Suppressor macrophage treated with lipopolysaccharide for 4 hours (primary cell): ENCODE results near the gene NPL.

Source experiments
- DNase-seq: peaks from one replicate; pipeline ENCODE4 v3.0.0-alpha.2; 2020

The NPL gene, protein sequence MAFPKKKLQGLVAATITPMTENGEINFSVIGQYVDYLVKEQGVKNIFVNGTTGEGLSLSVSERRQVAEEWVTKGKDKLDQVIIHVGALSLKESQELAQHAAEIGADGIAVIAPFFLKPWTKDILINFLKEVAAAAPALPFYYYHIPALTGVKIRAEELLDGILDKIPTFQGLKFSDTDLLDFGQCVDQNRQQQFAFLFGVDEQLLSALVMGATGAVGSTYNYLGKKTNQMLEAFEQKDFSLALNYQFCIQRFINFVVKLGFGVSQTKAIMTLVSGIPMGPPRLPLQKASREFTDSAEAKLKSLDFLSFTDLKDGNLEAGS

DNA sequence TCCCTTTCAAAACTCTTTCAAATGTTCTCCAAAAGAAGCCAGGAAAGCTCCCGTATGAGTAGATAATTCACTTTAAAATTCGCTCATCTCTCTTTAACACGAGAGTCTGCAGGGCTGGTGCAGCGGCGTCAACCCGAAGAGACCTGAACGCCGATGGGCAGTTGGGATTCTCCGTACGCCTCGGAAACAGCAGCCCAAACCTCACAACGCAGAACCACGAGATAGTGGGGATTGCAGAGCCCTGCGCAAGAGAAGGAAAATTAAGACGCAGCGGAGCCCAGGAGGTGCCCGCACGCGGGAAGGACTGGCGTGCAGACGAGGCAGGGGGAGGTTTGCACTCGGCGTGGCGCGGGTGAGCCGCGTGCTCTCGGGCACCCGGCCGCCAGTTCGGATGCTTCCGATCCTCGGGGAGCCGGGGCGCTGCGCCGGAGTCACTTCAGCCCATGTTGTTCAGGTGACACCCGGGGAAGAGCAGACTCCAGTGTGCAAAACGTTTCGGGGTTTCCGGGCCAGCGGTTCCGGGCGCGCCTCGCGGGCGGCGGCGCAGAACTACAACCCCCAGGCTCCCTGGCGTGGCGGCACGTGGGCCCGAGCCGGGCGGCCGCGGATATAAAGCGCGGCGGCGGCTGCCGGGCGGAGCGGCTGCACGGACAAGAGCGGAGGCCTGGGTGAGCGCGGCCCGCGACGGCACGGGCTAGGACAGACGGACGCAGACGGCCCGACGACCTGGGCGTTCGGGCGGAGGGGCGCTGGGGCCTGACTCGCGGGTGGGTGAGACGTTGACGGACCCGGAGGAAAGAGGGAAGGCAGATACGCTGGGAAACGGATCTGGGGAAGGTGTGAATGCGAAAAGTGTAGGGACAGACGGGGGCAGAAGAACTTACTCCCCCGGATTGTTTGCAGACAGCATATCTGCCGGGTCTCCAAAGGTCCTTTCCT lies at the start of gene NPL:
NPL (plus strand) TSS at position 636 of the 939 bp plus-strand sequence. CDS start 4,599 bp downstream, outside the sequence.
- DNase-seq, result peak; percentile 94

DNA sequence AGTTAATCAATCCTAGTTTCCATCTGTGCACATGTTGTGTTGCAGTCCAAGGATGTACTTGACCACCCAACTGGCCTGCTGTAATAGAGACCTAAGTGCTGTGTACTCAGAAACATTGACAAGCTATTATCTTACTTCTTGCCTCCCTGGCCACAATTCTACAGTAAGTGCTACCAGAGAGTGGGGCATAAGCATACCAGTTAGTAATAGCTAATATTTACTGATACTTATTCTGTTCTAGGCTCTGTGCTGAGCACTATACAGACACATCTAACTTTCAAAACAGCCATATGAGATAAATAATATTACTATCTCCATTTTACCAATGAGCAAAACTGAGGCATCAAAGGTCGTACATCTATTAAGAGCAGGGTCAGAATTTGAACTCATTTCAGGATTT lies 49.5 kb upstream of the NPL start:
- DNase-seq, result no peak

DNA sequence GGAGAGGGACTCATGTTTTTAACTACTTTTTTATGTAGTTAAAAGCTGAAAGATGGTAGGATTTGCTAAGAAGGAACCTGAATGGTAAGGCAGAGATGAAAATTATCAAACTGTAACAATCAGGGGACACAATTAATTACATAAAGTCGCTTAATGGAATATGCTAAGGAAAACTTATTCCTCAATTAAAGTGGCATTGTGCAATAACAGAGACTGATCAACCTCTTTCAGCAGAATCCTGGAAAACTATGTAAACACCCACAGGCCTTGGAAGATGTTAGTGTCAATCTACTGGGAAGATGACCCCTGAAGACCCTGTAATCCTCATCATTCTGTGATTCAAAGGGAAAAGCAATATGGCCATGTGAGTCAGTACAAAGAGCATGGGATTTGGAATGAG lies 46.8 kb upstream of the NPL start:
- DNase-seq, result no peak

DNA sequence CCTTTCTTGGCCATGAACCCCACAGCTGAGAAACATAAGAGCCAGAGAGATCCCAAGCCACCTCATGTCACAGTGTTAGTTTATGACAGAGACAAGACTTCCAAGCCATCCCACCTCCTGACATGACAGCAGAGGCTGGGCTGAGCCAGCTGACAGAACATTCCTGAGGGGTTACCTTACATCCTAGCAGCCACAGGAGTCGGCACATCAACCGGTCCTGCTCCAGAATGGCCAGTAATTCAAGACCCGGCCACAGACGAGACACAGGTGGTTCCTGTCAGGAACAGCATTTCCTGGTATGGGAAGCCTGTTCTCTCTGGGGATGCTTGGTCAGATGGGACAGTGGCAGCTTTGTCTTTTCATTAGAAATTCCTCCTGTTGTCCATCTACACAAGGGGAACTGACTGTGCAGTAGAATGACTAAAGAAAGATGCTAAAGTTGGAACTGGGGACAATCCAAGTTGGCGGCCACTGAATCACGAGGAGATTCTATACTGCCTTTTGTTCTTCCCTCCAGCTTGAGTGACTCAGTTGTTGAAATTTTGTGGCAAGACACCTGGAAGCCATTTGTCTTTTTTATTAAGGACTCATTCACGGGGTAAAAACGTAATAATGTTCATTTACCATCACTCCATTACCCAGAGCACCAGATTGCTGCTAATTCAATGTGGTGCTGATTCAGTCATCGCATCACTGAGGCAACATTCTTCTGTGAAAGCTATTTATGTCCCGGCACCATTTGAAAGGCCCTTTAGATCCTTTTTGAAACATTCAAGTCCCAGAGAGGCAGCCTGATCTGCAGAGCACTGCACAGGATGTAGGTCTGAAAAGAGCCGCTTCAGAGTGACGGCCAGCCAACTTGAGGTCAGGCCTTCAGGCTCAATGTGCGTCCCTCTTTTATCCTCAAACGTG lies 37.2 kb upstream of the NPL start:
- no peak for DNase-seq

DNA sequence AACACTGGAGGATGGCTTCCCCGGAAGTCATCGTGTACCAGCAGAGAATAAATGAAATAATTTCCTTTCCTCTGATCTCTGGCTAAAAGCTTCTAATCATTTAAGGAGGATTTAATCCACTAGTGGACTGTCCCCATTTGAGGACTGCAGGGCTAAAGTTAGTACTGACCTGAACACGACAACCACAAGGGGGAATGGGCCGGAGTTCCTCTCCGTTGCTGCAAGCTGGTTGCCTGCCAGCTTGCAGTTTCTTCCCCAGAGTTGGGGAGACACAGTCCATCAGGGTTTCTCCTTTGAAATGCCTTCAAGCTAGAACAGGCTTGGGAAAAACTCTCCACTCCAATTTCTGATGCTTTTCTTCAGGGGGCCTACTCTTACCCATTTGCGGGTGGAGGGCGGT lies 35.5 kb upstream of the NPL start:
- no peak for DNase-seq

DNA sequence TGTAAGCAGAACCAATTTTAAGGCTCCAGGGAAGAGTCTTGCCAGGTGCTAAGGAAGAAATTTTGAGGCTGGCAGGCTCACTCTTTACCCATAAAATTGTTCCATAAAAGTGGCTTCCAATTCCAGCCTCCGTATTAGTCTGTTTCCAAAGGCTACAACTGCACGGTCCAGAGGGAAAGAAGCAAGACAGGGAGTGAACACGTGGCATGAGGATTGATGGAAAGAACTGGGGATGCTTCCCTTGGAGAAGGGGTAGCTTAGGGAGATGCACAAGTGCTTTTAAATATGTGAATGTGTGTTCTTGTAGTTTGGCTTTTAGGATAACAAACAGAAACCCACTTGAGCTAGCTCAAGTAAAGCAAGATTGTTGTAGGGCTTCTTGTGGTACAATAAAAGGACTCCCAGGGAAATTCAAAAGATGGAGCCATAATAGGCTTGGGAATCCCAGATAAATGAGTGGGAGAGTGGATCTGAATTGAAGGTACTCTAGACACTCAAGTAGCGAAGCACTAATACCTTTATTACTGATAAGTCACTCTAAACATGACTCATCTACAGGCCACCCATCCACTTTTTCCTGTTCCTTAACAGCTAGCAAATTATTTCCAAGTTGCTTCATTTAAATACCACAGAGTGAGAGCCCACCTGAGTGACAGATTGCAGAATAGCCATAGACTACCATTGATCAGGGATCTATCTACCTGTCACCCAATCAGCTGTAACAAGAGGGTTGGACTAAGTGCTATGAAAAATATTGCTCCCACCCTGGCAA lies 34.8 kb upstream of the NPL start:
- no peak for DNase-seq

DNA sequence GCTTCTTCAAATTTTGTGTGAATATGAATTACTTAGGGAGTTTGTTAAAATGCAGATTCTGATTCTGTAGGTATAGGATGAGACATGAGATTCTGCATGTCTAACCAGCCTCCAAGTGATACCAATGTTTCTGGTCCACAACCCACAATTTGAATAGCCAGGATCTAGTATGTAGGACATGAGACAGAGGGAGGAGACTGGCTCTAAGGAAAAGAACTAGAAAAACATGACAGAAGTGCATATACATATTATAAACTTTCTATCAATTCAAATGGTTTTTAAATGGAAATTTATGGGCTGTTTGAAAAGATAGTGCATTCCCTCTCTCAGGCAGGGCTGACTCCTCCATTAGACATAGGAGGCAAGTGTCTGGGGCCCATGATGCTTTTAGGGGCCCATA lies 33.9 kb upstream of the NPL start:
- no peak for DNase-seq

DNA sequence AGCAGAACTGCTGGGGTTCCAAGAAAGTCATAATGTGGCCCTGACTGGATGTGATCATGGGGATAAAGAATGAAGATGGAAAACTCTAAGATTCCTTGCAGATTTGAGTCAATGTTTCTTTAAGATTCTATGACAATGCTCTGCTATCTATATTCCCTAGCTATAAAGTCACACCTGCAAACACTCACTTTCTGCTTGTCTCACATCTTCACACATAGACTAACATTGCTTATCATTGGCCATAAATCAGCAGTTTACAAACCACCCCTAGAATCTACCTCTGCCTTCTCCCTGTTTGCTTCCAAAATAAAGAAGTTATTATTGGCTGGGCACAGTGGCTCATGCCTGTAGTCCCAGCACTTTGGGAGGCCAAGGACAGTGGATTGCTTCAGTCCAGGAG lies 33.1 kb upstream of the NPL start:
- DNase-seq, result no peak

DNA sequence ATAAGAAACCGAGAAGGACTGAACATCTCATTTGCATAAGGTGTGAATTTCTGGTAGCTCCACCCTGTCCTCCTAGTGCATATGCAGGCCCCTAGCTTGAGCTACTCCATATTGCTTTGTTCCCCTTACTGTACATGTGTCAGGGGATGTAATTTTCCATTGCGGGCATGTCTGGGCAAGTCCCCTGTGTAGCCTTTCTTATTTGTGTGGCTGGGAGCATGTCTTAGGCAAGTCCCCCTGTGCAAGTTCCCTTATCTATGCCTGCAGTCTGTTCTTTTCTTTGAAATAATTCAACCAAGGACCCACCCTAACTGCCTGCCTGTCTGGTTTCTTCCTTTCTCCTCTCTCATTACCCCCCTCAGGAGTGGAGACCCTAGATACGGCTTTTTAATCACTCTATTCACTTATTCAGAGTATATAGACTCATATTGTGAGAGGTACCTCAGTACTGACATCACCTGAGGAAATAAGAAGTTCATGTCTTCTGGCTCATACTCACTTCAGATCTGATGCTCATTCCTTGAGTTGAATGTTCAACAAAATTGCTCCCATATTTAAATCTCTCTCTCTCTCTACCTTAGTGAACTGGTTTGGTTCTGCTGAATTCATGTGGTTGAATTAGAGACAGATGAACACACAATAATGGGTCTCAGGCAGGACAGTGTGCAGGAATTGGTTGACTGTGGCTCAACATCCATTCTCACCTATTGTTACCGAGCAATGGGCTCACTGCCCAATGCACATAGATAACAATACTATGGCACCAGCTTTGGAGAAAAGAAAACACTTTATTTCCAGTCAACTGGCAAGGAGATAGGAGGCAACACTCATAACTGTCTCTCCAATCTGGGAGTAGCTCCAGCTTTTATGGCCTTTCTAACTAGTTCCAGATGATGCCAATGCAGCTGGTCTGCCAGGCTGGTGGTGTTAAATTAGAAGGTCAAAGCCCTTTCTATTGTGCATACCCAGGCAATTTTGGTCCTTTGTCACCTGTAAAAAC lies 27.9 kb upstream of the NPL start:
- DNase-seq, result no peak

DNA sequence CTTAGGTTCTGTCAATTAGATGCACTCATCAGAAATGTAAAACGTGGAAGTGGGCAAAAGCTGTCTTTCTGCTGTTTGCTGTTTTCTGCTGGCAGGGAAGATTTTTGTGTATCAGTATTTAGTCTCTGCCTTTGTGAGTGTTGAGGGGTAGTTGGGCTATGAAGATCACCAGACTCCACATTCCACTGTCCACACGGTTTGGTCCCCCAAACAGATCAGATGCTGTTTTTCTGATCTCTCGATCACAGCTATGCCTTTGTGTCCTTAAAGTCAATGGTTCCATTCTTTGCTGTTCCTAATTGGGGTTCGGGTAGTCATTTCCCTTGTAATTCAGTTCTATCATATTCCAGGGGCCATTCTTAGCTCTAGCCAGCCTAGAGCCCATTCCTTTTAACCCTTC lies 27.0 kb upstream of the NPL start:
- no peak for DNase-seq

DNA sequence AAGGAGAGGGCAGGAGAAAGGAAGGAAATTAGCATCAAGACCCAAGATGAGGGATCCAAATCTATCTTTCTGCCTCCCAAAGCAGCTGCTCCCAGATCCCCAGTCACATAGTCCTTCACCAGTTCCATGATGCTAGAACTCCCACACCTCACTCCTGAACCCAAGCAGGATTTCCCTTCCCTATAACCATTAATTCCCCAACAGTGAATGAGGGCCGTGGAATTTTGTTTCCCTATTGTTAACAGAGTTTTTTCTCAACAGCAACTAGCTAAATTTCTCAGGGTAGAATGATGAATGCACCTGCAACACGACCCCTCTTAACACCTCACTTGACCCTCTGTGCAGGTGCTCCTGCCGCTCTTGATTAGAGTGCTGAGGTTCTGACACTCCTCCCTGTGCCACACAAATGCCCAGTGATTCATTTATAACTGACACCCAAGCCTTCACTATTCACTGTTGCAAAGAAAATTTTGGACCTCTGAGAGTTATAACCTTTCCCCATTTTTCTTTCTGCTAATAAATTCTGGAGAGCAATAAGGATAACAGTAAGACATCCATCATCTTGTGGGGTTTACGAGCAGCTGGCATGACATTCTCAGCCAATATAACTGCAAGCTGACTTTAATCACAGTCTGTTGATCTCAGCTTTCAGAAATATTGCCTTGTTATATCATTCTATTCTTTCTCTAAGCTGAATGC lies 25.4 kb upstream of the NPL start:
- no peak for DNase-seq

DNA sequence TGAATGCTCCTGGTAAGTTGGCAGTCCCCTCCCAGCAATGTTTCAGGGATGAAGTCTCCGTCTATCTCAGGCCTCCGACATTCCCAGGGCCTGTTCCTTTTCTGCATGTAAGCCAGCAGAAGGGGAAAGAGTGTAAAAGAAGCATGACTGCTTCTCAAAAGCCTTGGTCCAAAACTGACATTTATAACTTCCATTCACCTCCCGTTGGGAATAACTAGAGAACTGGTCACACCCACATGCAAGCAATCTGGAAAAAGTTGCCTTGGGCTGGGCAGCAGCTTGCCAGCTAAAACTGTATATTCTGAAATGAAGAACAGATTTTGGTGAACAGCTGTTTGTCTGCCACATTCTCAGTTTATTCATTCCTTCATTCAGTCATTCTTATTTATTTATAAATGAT lies 24.2 kb upstream of the NPL start:
- no peak for DNase-seq

DNA sequence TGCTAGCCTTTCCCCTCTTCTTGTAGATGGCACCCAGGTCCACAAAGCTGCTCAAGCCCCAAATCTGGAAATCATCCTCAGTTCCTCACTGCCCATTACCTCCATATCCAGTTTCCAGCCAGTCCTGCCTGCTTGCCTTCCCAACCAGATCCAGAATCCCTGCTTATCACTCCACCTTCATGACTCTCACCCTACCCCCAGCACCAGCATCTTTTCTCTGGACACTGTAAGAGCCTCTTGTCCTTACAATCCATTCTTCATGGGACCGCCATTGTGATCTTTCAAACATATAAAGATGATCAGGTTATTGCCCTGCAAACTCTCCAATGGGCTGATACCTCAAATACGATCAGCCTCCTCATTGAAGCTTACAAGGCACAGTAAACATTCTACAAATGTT lies 23.5 kb upstream of the NPL start:
- DNase-seq, result no peak

DNA sequence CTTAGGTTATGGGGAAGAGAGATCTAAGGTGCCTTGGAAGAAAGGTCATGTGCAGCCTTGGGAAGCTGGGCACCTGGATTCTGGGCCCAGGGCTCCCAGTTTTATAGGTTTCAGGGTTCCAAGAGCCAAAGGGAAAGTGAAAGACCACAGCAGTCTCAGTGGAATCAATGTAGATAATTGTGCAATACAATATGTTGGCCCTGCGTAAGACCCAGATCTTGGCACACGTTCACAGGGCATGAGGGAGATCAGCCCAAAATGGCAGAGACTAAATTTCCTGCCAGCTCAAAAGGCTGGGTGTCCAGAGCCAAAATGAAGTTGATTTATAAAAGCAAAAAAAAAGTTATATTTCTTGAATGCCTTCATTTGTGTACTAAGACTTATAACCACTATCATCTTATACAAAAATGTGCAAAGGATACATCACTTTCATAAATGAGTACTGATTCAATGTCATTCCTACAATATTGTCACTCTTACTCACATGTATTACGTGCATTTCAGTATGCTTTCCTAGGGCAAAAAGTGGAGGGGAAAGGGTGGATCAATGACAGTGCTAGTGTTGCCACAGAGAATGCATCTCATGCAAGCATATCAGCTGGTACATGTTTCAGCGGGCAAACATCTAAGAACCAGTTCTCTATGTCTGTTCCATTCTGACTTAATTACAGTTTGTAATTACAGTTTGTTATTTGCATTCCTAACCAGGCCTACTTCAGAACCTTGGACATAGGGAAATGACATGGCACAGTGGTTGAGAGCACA lies 22.5 kb upstream of the NPL start:
- DNase-seq, result no peak

DNA sequence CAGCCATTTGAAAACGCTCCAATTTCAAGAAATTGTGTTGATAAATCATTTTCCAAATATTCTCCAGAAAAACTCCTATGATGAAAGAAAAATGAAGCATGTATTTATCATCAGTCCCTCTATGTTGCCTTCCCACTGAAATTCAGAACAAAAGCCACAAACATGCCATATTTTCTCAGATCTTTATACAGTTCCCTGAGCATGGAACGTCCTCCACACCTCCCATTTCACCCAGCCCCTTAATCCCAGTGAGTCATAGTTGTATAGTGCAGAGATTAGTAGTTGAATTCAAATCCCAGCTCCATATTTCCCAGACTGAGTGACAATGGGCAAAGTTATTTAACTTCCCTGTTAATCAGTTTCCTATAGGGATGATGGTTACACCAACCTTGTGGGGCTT lies 20.6 kb upstream of the NPL start:
- no peak for DNase-seq

DNA sequence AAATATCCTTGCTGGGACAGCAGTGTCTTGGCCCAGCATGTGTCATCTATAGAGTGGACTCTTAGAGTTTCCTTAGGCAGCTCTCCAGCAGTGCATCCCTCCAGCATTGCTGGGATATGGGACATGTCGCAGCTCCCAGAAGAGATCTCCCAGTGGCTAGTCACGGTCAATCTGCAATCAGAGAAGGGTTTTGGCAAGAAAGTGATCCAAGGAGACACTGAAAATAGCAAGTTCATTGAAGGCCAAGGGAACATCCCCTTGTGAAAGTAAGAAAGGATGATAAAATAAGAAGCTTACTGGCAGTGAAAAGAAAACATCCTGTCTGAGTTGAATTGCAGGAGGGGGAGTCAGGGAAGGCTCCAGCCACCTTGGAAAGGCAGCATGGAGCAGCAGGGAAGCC lies 19.3 kb upstream of the NPL start:
- DNase-seq, result no peak

DNA sequence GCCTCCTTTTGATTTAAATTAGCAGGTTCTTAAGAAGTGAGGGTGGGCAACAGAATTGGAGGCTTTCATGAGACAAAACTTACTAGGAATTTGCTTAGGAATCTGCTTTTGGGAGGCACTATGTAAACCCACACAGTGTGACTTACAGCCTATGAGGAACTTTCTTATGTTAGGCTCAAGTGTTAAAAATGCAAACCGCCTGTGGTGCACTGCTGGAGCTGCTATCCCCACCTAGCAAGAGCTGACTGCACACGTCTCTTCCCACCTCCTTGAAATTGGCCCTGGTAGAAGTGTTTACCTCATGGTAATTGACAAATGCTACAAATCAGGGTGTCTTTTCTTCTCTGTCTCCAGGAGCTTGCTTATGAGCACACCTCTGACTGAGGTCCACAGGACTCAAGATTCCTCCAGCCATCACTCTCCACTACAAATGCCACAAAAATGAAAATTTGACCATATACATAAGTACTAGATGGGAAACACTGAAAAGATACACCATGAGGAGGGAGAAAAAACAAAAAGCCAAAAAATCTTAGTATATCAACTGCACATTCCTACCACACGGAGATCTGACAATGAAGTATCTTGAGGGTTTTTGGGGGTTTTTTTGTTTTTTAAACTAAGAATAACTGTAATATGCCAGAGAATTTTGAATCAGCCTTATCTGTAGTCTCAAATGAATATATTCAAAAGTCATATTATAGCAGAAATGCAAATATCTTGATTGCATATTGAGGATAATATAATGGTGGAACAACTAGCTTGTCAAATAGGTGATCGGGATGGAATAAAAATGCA lies 18.2 kb upstream of the NPL start:
- DNase-seq, result no peak

DNA sequence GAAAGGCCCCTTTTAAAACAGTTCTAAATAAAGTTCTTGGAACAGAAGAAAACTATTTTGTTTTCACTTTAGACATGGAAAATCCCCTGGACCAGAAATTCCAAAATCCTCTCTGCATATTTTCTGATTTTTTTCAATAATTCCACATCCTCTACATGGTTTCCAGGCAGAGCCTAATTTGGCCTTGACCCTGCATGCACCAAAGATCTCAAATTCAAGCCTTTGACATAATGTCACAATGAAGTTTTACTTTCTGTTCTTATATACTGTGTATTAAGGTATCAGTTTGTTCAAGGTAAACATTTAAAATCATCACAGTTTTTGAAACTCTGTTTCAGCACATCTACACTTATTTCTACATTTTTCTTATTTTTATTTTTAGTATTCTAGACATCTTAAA lies 12.2 kb upstream of the NPL start:
- no peak for DNase-seq

DNA sequence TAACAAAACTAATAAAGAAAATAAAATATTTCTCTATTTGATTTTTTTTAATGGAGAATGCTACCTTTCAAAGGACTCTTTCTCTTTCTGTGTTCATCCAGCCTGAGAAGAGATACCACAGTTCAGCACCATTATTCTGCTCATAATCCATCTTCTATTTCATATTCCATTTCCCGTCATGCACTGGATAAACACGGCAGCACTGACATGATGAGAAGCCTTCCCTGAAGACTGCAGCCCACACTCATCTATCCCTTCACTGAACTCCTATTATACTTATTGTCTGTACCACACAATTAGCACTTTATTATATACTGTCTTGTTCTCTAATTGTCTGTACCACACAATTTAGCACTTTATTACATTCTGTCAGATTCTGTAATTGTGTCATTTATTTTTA lies 10.7 kb upstream of the NPL start:
- no peak for DNase-seq
